ENCODE measurements around the gene FNDC4. TPM values are rescaled to one million over a fixed set of nuclear protein-coding genes. Genes with fewer than 3 reads are reported as not detected.
A peak's percentile ranks its signal among the peaks of the same experiment; 100 is the strongest.
"Not testable (repeated sequence)": the region's sequence is repeated elsewhere in the genome, so short reads cannot be mapped to it uniquely, and the experiment has no call there.

The FNDC4 gene
- 2.0 TPM for total RNA-seq
- long read RNA-seq, transcript FNDC4-201 (7 exons, 1,657 nt), result major isoform, 6 of 7 reads
- long read RNA-seq, partial matches to known transcripts, result 1 of 7 reads
- long read RNA-seq, other reads (novel, unspliced or antisense), result 0 of 7 reads

DNA sequence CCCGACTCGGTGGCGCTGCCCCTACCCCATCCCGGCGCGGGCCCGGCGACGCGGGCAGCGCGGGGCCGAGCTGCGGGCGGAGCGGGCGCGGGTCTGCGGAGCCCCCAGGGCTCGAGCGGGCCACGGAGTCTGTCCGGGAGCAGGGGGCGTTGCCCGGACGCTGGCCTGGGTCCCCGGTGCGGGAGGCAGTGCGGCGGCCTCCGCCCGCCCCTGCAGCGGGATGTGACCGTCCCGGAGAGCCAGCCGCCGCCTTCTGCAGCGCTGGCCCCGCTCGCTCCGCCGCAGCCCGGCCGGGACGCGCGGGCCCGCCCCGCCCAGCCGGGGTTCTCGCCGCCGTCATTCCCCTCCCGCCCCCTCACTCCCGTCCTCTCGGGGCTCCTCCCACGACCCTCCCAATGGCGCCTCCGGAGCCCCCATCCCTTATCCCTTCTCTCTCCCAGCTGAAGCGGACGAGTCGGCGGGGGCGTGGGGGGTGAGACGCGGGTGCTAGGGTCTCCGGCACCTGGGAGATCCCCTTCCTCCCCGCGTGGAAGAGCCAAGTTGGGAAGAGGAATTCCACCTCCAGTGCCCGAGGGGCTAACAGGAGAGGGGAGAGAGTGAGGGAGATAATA is at the start of gene FNDC4:
TSS of gene FNDC4 (minus strand) at position 257 of the 611 bp plus-strand sequence. CDS start 521 bp downstream, outside the sequence.
- no peak for DNase-seq
- ATAC-seq (ENCODE audit: poor library complexity), result peak; percentile 55
- intact Hi-C loops (cut with DNase I), result no loop called here

DNA sequence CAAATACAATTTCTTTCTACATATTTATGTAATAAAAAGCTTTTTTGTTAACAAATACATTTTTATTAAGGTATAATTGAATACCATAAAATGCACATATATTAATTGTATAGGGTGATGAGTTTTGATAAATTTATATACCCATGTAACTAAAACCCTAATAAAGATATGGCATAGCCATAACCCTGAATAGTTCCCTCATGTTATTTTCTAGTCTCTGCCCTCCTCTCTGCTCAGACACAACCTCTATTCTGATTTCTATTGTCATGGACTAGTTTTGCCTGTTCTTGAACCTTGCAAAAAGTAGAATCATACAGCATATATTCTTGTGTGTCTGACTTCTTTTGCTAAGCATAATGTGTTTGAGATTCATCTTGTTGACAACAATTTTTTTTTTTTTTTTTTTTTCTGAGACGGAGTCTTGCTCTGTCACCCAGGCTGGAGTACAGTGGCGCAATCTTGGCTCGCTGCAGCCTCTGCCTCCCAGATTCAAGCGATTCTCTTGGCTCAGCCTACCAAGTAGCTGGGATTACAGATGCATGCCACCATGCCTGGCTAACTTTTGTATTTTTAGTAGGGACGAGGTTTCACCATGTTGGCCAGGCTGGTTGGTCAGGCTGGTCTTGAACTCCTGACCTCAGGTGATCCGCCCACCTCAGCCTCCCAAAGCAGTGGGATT is 49.3 kb upstream of the FNDC4 start:
- ATAC-seq (ENCODE audit: poor library complexity), result no peak
- DNase-seq, result no peak
- intact Hi-C loops (cut with DNase I), result no loop called here

- intact Hi-C loops (cut with DNase I); DNase-seq; ATAC-seq (ENCODE audit: poor library complexity): not testable (repeated sequence)
These were observed 44.6 kb upstream of the FNDC4 start for GRCh38 chr2:27539649-27540048.

DNA sequence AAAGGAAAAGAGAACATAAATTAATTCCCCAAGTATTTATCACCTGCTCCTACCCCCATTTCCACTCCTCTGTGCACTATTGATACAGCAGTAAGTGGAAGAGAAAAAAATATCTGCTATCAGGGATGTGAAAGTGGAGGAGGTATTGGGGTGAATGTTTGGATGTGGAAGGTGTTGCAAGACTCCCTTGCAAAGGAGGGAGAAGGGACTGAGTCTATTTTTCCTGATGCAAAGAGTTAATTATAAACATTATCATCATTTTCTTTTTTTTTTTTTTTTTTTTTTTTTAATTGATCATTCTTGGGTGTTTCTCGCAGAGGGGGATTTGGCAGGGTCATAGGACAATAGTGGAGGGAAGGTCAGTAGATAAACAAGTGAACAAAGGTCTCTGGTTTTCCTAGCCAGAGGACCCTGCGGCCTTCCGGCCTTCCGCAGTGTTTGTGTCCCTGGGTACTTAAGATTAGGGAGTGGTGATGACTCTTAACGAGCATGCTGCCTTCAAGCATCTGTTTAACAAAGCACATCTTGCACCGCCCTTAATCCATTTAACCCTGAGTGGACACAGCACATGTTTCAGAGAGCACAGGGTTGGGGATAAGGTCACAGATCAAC is 43.9 kb upstream of the FNDC4 start:
- intact Hi-C loops (cut with DNase I); DNase-seq; ATAC-seq (ENCODE audit: poor library complexity): not testable (repeated sequence)

GRCh38 chr2:27537287-27537686 is 42.3 kb upstream of the FNDC4 start:
- DNase-seq (no peak), ATAC-seq (ENCODE audit: poor library complexity) (no peak)
- intact Hi-C loops (cut with DNase I), result no loop called here

GRCh38 chr2:27531983-27532382 is 37.0 kb upstream of the FNDC4 start:
- intact Hi-C loops (cut with DNase I), result no loop called here
- ATAC-seq (ENCODE audit: poor library complexity) (no peak), DNase-seq (no peak)

- intact Hi-C loops (cut with DNase I), result no loop called here
- no peak for DNase-seq
- ATAC-seq (ENCODE audit: poor library complexity), result no peak
These were observed 32.2 kb upstream of the FNDC4 start for GRCh38 chr2:27527182-27527581.

GRCh38 chr2:27522400-27522945 is 27.5 kb upstream of the FNDC4 start:
- no peak for ATAC-seq (ENCODE audit: poor library complexity)
- DNase-seq, result no peak
- intact Hi-C loops (cut with DNase I), result no loop called here

DNA sequence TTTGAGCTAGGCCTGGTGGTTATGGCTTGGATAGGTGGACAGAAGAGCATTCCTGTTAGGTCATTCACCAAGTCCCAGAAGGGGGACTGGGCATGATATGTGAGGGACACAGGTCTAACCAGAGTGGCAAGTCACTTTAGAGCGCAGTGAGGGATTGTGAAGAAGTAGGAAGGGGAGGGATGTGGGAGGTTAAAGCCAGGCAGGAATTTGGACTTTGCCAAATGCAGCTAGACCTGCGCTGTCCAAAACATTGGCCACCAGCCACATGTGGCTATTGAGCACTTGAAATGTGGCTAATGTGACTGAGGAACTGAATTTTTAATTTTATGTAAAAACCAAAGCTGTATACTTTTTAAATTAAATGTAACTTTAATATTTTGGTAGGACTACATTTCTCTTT is 25.3 kb upstream of the FNDC4 start:
- DNase-seq, result no peak
- intact Hi-C loops (cut with DNase I), result no loop called here
- no peak for ATAC-seq (ENCODE audit: poor library complexity)

GRCh38 chr2:27518782-27519113 is 23.7 kb upstream of the FNDC4 start:
- no peak for DNase-seq
- intact Hi-C loops (cut with DNase I), result no loop called here
- ATAC-seq (ENCODE audit: poor library complexity), result no peak

DNA sequence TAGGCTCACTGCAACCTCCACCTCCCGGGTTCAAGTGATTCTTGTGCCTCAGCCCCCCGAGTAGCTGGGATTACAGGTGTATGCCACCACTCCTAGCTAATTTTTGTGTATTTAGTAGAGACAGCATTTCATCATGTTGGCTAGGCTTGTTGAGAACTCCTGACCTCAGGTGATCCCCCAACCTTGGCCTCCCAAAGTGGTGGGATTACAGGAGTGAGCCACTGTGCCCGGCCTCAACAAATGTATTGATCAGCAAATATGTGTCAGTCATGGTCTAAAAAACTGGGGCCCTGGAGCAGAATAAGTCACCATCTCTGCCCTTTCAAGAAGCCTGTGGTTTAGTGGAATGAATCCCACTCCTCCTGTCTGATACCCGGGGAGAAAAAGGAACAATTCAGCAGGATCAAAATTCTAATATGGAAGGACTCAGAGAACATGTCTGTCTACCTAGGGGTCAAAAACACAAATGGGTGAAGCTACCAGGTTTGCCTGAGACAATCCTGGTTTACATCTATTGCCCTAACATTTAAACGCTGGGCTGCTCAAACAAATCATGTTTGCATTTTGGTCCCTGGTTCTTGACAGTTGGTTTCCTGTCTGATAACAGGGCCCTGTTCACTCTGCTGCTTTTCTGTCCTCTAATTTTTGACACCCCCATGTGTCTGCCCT is 23.2 kb upstream of the FNDC4 start:
- intact Hi-C loops (cut with DNase I), result no loop called here
- ATAC-seq (ENCODE audit: poor library complexity) (no peak), DNase-seq (no peak)

- intact Hi-C loops (cut with DNase I), result no loop called here
- DNase-seq (no peak), ATAC-seq (ENCODE audit: poor library complexity) (no peak)
These were observed 14.3 kb upstream of the FNDC4 start for GRCh38 chr2:27509326-27509725.

- DNase-seq (no peak), ATAC-seq (ENCODE audit: poor library complexity) (no peak)
- intact Hi-C loops (cut with DNase I), result no loop called here
These were observed 12.3 kb upstream of the FNDC4 start for GRCh38 chr2:27507293-27507692.

GRCh38 chr2:27506587-27506986 is 11.6 kb upstream of the FNDC4 start:
- ATAC-seq (ENCODE audit: poor library complexity), result no peak
- DNase-seq, result no peak
- intact Hi-C loops (cut with DNase I), result no loop called here

DNA sequence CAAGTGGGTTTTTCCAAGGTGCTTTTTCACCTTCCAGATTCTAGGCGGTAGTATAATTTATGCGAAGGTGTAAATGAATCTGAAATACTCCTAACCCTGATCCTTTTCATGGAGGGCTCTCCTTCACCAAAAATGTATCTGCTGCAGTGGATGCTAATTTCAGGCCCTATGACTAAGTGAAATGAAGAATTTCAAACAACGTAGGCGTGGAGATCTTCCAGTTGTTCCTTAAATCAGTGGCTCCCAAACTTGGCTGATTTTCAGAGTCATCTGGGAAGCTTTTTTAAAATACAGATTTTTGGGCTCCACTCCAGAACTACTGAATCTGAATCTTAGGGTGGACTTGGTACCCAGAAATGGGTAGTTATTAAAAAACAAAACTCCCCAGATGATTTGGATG is 7.1 kb upstream of the FNDC4 start:
- ATAC-seq (ENCODE audit: poor library complexity) (no peak), DNase-seq (no peak)
- intact Hi-C loops (cut with DNase I), result no loop called here

GRCh38 chr2:27501042-27501441 is 6.0 kb upstream of the FNDC4 start:
- DNase-seq (no peak), ATAC-seq (ENCODE audit: poor library complexity) (no peak)
- intact Hi-C loops (cut with DNase I), result no loop called here

DNA sequence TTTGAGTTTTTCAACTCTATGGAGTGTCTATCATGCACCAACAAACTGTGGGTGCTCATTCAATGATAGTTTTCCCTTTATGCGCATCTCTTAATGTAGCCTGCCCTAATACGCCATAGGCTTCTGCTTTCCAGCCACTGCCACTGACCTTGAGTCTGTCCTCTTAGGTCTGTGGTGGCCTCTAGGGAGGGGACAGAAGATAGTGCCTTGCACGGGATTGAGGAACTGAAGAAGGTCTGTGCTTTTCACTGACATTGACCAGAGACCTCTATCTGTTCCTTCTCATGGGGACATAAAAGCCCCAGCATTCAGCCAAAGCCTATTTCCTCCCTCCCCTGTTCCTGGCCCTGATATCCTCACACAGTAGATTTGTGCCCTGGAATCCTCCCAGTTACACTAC is 4.0 kb upstream of the FNDC4 start:
- intact Hi-C loops (cut with DNase I), result no loop called here
- ATAC-seq (ENCODE audit: poor library complexity) (no peak), DNase-seq (no peak)

DNA sequence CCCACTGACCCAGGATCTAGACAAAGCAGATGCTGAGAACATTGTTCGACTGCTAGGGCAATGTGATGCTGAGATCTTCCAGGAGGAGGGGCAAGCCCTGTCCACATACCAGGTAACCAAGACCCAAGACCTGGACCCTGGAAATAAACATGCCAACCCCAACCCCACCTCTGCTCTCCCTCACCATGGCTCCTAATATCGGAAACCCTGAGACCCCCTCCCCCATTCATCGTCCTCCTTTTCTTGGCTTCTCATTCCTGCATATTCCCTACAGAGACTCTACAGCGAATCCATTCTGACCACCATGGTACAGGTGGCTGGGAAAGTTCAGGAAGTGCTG is 2.3 kb upstream of the FNDC4 start:
- intact Hi-C loops (cut with DNase I), result no loop called here
- no peak for ATAC-seq (ENCODE audit: poor library complexity)
- DNase-seq, result no peak

Measured in Right ventricle myocardium superior (tissue), 1 donor.